Measurements from ENCODE around the gene PROSER2.

The PROSER2 gene

GRCh38 chr10:11870900-11871400, 47.8 kb downstream of the PROSER2 start:
- no peak for DNase-seq

GRCh38 chr10:11871466-11871865, 48.3 kb downstream of the PROSER2 start:
- DNase-seq: no peak

- peak; percentile 6 for DNase-seq
These were observed 51.7 kb downstream of the PROSER2 start for GRCh38 chr10:11874568-11875493.

GRCh38 chr10:11875494-11876281, 52.5 kb downstream of the PROSER2 start:
- DNase-seq: no peak

- no peak for DNase-seq
These were observed 53.2 kb downstream of the PROSER2 start for GRCh38 chr10:11876324-11876723.

- no peak for DNase-seq
These were observed 53.8 kb downstream of the PROSER2 start for GRCh38 chr10:11876805-11877590.

GRCh38 chr10:11877591-11877905, 54.4 kb downstream of the PROSER2 start:
- DNase-seq: no peak

GRCh38 chr10:11878776-11879175, 55.6 kb downstream of the PROSER2 start:
- DNase-seq: no peak

- no peak for DNase-seq
These were observed 56.4 kb downstream of the PROSER2 start for GRCh38 chr10:11879387-11880094.

- DNase-seq: no peak
These were observed 57.2 kb downstream of the PROSER2 start for GRCh38 chr10:11880151-11881029.

- no peak for DNase-seq
These were observed 57.9 kb downstream of the PROSER2 start for GRCh38 chr10:11881030-11881476.

GRCh38 chr10:11881477-11882417, 58.6 kb downstream of the PROSER2 start:
- no peak for DNase-seq

GRCh38 chr10:11882646-11883375, 59.7 kb downstream of the PROSER2 start:
- no peak for DNase-seq

GRCh38 chr10:11884706-11885423, 61.7 kb downstream of the PROSER2 start:
- no peak for DNase-seq

- no peak for DNase-seq
These were observed 62.4 kb downstream of the PROSER2 start for GRCh38 chr10:11885437-11886137.

- no peak for DNase-seq
These were observed 63.0 kb downstream of the PROSER2 start for GRCh38 chr10:11886138-11886474.

- no peak for DNase-seq
These were observed 63.7 kb downstream of the PROSER2 start for GRCh38 chr10:11886851-11887250.

Data from NCI-H1436 (cell line).